Left renal cortex interstitium (tissue), 4 donors: ENCODE results near the gene KLHDC4. TPM values are rescaled to one million over a fixed set of nuclear protein-coding genes. Genes with fewer than 3 reads are reported as not detected.
"Not testable (repeated sequence)": the region's sequence is repeated elsewhere in the genome, so short reads cannot be mapped to it uniquely, and the experiment has no call there.

Source experiments
- DNase-seq, 4 donors: peaks; one replicate each; pipeline ENCODE4 v3.0.0-alpha.2; 2013; ENCODE audit warnings: low read depth in 4 of 4, low spot score in 2 of 4, missing footprints in 1 of 4
- polyA plus RNA-seq, 4 donors: library from polyadenylated mRNA; unstranded; fragments of 120-200 nt; gene quantifications; one replicate each; pipeline ENCODE4 v1.2.1, GENCODE V29; 2013; ENCODE audit not compliant: insufficient read length in 4 of 4

The KLHDC4 gene
- polyA plus RNA-seq, 4 donors = 20.4 to 47.7 (median 31.7) TPM

GRCh38 chr16:87746178-87746577 is 19.6 kb downstream of the KLHDC4 start:
- DNase-seq = no peak

DNA sequence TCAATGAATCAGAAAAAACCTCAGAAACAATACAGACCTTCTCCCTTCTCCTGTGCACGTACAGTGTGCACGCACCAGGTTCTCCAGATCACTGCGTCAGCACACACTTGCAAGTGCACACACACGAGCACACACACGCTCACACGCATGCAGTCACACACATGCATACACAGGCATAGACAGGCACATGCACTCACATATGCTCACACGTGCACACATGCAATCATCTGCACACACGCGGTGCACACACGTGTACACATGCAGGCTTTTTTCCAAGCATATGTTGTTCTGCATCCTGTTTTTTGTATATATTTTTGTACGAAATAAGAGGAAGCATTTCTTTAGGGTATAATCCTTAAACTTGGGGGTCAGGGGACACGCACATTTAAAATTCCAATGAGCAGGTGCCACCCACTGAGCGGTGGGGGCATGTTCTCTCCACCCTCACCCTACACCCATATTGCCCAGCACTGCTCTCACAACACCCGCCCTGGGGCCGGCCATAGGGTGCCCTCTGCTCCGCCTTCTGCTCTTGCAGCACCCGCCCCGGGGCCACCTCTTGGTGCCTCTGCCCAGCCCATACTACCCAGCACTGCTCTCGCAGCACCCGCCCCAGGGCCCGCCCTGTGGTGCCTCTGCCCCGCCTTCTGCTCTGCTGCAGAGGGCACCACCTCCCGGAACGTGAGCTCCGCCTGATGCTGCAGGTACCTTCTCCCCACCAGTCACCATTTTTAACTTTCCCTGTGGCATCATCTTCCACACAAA is 20.9 kb downstream of the KLHDC4 start:
- DNase-seq = no peak

- DNase-seq = no peak
These were observed 22.9 kb downstream of the KLHDC4 start for GRCh38 chr16:87742781-87743490.

DNA sequence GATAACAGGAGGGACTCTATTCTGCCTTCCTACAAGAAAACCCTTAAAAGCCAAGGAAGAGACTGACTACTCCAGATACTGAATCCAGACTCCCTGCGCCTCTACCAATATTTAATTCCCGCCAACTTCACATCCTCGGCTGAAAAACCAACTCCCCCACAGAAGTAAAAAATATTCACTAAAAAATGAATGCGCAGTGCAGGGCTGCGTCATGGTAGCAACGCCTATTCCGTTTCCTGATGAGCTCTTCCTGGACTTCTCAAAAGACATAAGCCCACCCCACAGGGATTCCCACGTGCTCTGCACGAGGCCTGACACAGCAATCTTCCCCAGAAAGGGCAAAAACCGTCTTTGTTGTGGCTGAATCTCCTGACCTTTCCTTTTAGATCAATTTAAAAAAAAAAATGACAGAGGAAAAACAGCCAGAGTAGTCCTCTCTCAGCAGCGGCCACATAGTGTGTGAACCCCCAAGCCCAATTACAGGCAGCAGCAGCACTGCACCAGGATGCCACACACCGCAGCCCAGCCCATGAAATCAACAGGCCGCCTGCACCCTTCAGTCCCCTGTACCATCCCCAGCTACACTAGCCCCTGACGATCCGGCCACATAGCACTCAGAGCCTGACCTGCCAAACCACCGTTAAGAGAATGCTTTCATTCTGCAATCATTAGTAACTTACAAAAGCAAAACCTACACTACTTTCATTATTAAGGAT is 23.9 kb downstream of the KLHDC4 start:
- no peak for DNase-seq

DNA sequence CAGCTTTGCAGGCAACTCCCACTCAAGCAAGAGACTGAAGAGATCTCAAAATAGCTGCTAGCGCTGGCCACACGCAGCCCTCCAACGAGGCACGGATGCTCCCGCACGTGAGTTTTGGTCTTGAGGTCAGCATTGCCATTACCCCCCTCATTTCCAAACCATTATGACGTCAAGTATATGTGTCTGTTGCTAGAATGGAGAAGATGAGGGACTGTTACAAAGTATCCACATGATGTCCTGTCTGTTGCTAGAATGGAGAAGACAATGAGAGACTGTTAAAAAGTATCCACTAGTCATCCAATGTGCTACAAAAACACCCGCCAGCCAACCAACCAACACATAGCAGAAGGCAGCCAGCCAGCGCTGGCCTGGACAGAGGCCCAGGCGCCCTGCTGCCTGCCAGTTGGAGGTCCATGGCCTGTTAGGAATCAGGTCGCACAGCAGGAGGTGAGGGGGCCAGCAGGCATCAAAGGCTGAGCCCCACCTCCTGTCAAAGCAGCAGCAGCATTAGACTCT is 24.8 kb downstream of the KLHDC4 start:
- no peak for DNase-seq

- no peak for DNase-seq
These were observed 25.3 kb downstream of the KLHDC4 start for GRCh38 chr16:87740441-87740840.

DNA sequence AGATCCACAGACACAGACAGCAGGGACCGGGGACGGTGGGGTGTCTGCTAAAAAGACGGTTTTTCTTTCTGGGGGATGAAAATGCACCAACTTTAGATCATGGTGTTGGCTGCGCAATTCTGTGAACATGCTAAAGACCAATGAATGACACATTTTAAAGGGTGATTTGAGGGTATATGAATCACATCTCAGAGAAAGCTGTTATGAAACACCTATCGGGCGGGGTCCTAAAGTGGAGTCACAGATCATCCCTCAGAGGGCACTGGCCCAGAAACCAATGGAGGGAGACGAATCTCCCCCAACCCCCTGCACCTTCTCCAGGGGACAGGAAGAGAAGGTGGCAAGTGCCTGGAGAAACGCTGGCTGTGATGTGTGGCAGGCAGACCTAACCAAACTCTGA is 26.0 kb downstream of the KLHDC4 start:
- DNase-seq = no peak

DNA sequence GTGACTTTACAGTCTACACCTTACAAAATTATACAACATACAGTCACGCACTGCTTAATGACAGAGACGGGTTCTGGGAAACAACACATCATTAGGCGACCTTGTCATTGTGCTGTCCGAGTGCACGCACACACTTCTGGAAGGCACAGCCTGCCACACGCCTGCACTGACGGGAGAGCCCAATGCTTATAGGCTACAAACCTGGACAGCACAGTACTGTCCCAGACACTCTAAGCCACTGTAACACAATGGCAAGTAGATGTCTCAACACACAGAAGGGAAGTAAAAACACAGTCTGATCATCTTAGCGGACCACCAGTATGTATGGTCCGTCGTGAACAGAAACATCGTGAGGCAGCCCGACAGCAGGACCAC is 29.8 kb downstream of the KLHDC4 start:
- DNase-seq = no peak

- DNase-seq = no peak
These were observed 30.3 kb downstream of the KLHDC4 start for GRCh38 chr16:87735270-87736007.

DNA sequence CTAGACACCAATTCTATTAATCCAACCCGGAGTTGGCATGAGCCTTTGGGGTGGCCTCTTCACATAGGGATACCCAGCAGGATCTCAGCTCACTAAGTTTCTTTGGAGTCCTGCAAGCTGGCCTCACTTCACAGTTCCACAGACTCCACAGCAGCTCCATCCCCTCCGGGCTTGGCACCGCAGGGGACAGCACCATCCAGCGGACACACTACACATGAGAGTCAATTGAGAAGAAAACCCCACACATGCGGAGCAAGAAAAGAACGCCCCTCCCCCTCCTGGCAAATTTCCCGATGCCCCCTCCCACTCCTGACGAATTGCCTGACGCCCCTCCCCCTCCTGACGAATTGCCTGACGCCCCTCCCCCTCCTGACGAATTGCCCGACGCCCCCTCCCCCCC is 31.1 kb downstream of the KLHDC4 start:
- DNase-seq = no peak

DNA sequence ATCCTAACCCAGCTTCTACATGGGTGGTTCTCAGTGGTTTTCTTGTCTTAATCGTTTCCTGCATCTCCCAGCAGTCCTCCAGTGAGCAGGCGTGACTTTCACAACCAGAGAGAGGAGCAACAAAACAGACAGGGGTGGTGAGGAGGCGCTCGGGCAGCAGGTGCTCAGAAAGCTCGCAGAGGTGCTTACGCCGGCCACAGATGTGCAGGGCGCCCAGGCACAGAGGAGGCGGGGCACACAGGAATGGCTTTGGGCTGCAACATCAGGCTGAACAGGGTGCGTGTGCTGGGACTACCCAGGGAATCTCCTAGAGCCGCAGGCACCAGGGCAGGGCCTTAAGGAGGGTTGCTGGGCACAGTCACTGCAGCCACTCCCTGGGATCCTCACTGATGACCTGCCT is 32.6 kb downstream of the KLHDC4 start:
- DNase-seq = no peak

DNA sequence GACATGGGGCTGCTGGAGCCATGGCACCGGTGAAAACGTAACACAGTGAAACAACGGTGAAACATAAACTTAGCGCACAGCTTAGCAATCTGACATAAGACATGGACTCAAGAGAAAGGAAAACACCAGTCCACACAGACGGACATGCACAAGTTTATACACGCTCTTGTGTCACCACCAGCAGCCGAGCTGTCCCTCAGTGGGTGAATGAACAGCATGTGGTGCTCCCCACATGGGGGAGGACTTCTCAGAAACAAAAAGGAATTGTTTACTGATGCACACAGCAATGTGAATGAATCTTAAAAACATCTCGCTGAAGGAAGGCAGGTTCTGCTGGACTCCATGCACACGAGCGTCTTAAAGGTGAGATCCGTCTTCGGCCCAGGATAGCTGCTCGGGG is 34.2 kb downstream of the KLHDC4 start:
- DNase-seq = no peak

- no peak for DNase-seq
These were observed 36.4 kb downstream of the KLHDC4 start for GRCh38 chr16:87729266-87729954.

- DNase-seq = no peak
These were observed 37.8 kb downstream of the KLHDC4 start for GRCh38 chr16:87728026-87728425.

DNA sequence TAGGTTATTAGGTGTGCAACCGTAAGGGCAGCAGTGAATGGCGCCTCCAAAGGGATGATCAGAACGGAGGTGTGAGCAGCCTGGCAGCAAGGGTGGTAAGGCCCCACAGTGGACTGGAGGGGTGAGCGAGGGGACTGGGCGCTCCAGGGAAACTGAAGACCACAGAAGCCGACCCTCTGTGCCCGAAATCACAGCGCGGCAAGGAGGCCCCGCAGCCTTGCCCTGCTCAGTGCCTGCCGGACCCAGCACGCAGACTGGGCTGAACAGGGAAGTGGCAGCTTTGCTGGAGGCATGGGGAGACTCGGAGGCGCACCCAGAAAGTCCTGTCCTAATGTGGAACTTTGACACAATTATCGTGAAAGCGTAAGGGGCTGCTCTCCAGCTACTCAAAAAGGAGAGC is 38.4 kb downstream of the KLHDC4 start:
- no peak for DNase-seq

GRCh38 chr16:87726577-87726976 is 39.2 kb downstream of the KLHDC4 start:
- not testable (repeated sequence) for DNase-seq

DNA sequence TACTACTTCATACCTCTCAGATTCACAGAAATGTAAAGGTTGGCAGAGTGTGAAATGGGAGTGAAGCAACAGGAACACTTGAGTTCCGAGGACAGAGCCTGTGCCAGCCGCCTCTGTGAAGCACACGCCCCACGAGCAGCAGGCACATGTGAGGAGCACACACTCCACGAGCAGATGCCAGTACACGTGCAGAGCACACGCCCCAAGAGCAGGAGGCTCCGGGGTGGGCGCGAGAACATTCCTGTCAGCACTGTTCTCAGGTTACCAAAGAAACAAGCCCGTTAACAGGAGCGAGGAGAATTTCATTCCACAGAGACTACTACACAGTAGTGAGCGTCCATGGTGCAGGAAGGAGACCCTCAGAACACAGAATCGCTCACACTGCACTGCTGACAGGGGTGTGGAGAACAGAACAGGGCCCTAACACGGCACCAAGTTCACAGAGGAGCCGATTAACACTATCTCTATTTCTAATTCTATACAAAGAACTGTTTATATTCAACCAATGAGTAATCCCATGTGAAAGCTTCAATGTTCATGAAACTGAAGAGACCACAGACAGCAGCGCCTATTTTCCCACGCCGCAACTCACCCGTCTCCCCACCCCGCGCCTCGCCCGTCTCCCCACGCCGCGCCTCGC is 40.1 kb downstream of the KLHDC4 start:
- DNase-seq = no peak

DNA sequence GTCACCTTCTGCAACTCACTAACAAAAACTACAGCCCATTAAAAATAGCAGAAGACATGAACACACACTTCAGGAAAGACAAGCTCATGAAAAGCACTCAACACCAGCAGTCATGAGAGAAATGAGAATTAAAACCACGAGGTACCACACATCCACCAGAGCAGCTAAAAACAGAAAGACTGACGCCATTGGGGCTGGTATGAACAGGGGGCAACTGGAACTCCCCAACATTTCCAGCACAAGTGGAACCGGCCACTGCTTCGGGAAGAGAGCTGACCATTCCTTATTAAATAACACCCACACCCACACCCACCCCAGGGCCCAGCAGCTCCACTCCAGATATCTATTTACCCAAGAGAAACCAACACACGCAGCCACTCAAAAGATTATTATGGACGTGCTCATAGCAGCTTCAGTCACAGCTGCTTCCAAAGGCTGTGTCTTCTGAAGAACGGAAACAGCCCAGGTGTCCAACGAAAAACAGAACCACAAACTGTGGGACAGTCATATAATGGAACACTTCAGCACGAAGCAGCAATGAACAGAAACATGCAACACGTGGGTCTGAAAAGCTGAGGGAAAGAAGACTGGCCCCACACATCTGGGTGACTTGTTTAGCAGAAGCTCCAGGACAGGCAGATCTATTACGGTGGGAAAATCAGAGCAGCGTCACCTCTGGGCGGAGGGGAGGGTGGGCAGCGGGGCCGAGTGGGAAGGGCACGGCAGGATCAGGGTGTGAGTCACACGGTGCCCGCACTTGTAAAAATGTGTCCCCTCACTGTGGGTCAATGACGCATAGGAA is 41.1 kb downstream of the KLHDC4 start:
- DNase-seq = no peak

GRCh38 chr16:87723226-87723623 is 42.6 kb downstream of the KLHDC4 start:
- DNase-seq = peak; percentile 64 to 86 (median 73)
